ENCODE results near the gene ARHGAP27. TPM values are rescaled to one million over a fixed set of nuclear protein-coding genes. Genes with fewer than 3 reads are reported as not detected.

ARHGAP27 gene
- polyA plus RNA-seq, 4 donors, result 13.2 to 18.2 (median 14.8) TPM

Other genes starting within 250 kb of the ARHGAP27 start
- 1 to 10 TPM; 5.3 to 8.1 (median 5.9) TPM for gene FMNL1, start 211.0 kb downstream of the ARHGAP27 start, polyA plus RNA-seq (ENCODE audit: insufficient read length in 4 of 4)
- gene SPATA32, start 170.8 kb downstream of the ARHGAP27 start, polyA plus RNA-seq (ENCODE audit: insufficient read length in 4 of 4), result under 1 TPM in 3 of 4 donors, not detected in 1; 0.13 to 0.19 (median 0.17) TPM
- 1 to 10 TPM; 5.2 to 6.4 (median 5.7) TPM for gene MAP3K14, start 115.8 kb downstream of the ARHGAP27 start, polyA plus RNA-seq (ENCODE audit: insufficient read length in 4 of 4)
- gene PLEKHM1, start 57.9 kb upstream of the ARHGAP27 start, polyA plus RNA-seq (ENCODE audit: insufficient read length in 4 of 4), result 10 to 100 TPM; 11.3 to 16.8 (median 14.7) TPM